Stimulated activated CD8-positive, alpha-beta memory T cell treated with anti-CD3 and anti-CD28 coated beads, Interleukin-4, amount 100 ng/mL, for 4 hours (primary cell): ENCODE data around the gene IL19.
"Not testable (repeated sequence)": the region's sequence is repeated elsewhere in the genome, so short reads cannot be mapped to it uniquely, and the experiment has no call there.

Source experiments
- DNase-seq, 2 donors: peaks; one replicate each; pipeline ENCODE4 v3.0.0-alpha.2; 2020; ENCODE audit warnings: low read depth in 2 of 2, low spot score in 1 of 2

Gene IL19

GRCh38 chr1:206853696-206854095 is 83.1 kb downstream of the IL19 start:
- not testable (repeated sequence) for DNase-seq

- DNase-seq = no peak
Observed at GRCh38 chr1:206854401-206855129, 84.0 kb downstream of the IL19 start.

GRCh38 chr1:206855859-206856258 is 85.3 kb downstream of the IL19 start:
- no peak for DNase-seq

- no peak for DNase-seq
Observed at GRCh38 chr1:206856674-206857464, 86.3 kb downstream of the IL19 start.

GRCh38 chr1:206859082-206859521 is 88.5 kb downstream of the IL19 start:
- DNase-seq = no peak

GRCh38 chr1:206860165-206860564 is 89.6 kb downstream of the IL19 start:
- DNase-seq = no peak

- no peak for DNase-seq
Observed at GRCh38 chr1:206863266-206863665, 92.7 kb downstream of the IL19 start.

GRCh38 chr1:206864939-206865671 is 94.5 kb downstream of the IL19 start, which contains the start of gene IL20:
TSS of gene IL20 (plus strand) at chr1:206865623. CDS start at chr1:206865853, 230 bp downstream.
- peak; percentile 59 to 82 for DNase-seq

- no peak for DNase-seq
Observed at GRCh38 chr1:206866062-206866461, 95.5 kb downstream of the IL19 start.

- DNase-seq = no peak
Observed at GRCh38 chr1:206867239-206867638, 96.7 kb downstream of the IL19 start.

GRCh38 chr1:206867716-206868115 is 97.1 kb downstream of the IL19 start:
- no peak for DNase-seq

- DNase-seq = no peak
Observed at GRCh38 chr1:206868264-206868663, 97.7 kb downstream of the IL19 start.

- DNase-seq = no peak
Observed at GRCh38 chr1:206872139-206872538, 101.6 kb downstream of the IL19 start.

GRCh38 chr1:206873603-206874188 is 103.1 kb downstream of the IL19 start:
- no peak for DNase-seq

GRCh38 chr1:206875752-206876377 is 105.3 kb downstream of the IL19 start:
- DNase-seq = no peak

- no peak for DNase-seq
Observed at GRCh38 chr1:206878456-206878855, 107.9 kb downstream of the IL19 start.

- DNase-seq = no peak
Observed at GRCh38 chr1:206880314-206880713, 109.7 kb downstream of the IL19 start.

- DNase-seq = no peak
Observed at GRCh38 chr1:206882555-206882954, 112.0 kb downstream of the IL19 start.

GRCh38 chr1:206883160-206883559 is 112.6 kb downstream of the IL19 start:
- DNase-seq = no peak

GRCh38 chr1:206883876-206884275 is 113.3 kb downstream of the IL19 start:
- no peak for DNase-seq
